SK-N-MC (cell line): ENCODE data around the gene CYP4F22.

ENCODE experiments used
- DNase-seq: peaks from one replicate; pipeline ENCODE4 v3.0.0-alpha.2; 2011; ENCODE audit warnings: low read depth, low spot score
- H3K27ac ChIP-seq: fragments of 200-600 bp; sonication (generic); 2 replicates; pipeline ENCODE4 v1.5.1; 2016; ENCODE audit warnings: mixed run types
- H3K36me3 ChIP-seq: fragments of 200-600 bp; sonication (generic); 2 replicates; pipeline ENCODE4 v1.6.1; 2017; ENCODE audit warnings: antibody characterized with exemption, low read length, mixed read lengths; ENCODE audit not compliant: insufficient read depth
- H3K4me3 ChIP-seq: fragments of 200-600 bp; sonication (generic); 2 replicates; pipeline ENCODE4 v1.5.1; 2016
- H3K9ac ChIP-seq: fragments of 200-600 bp; sonication (generic); 2 replicates; pipeline ENCODE4 v1.8.0; 2017; ENCODE audit warnings: mixed run types, mixed read lengths; ENCODE audit not compliant: insufficient read length
- H3K9me3 ChIP-seq: fragments of 200-600 bp; sonication (generic); 2 replicates; pipeline ENCODE4 v1.6.1; 2017; ENCODE audit warnings: low read depth, mild to moderate bottlenecking, antibody characterized with exemption, low read length, moderate library complexity, mixed read lengths
- EZH2 ChIP-seq: fragments of 200-600 bp; sonication (generic); IDR thresholded peaks from one replicate; pipeline ENCODE4 v1.6.1; 2017; ENCODE audit warnings: antibody characterized with exemption
- FOXP2 ChIP-seq: optimal IDR thresholded peaks from 2 replicates; pipeline ENCODE3; 2011; ENCODE audit warnings: mild to moderate bottlenecking, moderate library complexity; ENCODE audit not compliant: insufficient read depth; ENCODE audit errors: extremely low read length, control extremely low read depth
- POLR2AphosphoS5 ChIP-seq: IDR thresholded peaks from 2 replicates; pipeline ENCODE4 v1.6.1; 2012; ENCODE audit warnings: mild to moderate bottlenecking, low read depth, low read length, borderline replicate concordance

CYP4F22 gene

DNA sequence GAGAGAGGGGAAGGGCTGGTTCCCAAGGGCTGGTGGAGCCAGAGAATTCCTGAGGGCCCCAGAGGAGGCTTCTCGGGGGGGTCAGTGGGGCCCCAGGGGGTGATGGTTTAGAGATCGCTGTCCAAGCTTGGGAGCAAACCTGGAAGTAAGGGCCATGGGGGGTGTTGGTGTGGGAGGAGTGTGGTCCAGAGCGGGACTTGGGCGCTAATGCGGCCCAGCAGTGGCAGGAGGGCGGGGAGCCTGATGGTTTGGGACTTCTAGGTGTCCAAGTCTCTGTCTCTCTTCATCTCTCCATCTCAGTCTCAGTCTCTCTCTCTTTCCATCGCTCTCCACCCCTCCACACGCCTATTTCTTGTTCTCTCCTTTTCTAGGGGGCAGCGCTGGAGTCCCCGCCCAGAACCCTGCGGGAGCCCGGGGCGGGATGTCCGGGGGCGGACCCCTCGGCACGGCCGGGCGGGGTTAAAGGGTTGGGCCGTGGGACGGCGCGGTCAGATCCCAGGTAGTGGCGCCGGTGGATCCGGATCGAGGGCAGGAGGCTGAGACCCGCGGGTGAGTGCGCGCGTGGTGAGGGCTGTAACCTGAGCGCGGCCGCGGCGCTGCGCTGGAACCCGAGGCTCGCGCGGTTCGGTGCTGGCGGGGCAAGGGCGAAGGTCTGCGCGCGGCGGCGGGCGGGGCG, at the start of gene CYP4F22:
Gene CYP4F22 (plus strand): TSS at position 491 of the 676 bp plus-strand sequence. CDS start 16,812 bp downstream, outside the sequence.
- H3K4me3 ChIP-seq = peak within 1 kb of the TSS; percentile 78
- H3K9me3 ChIP-seq = no peaks in the 10 kb centered on the region
- H3K36me3 ChIP-seq = no peaks in the 10 kb centered on the region
- H3K27ac ChIP-seq = no peak within 1 kb of the TSS
- TF ChIP-seq EZH2 (no peak), FOXP2 (no peak), POLR2AphosphoS5 (no peak)
- H3K9ac ChIP-seq = peak within 1 kb of the TSS; percentile 41
- DNase-seq = no peak

- Histone ChIP-seq H3K4me3 (no peak overlapping the region), H3K9me3 (no peaks in the 10 kb centered on the region), H3K36me3 (no peaks in the 10 kb centered on the region), H3K9ac (no peak overlapping the region), H3K27ac (no peak overlapping the region)
- no peak for TF ChIP-seq EZH2
- no peak for TF ChIP-seq FOXP2
- no peak for TF ChIP-seq POLR2AphosphoS5
- DNase-seq = no peak
Measured at GRCh38 chr19:15461694-15462093, 46.6 kb upstream of the CYP4F22 start.

DNA sequence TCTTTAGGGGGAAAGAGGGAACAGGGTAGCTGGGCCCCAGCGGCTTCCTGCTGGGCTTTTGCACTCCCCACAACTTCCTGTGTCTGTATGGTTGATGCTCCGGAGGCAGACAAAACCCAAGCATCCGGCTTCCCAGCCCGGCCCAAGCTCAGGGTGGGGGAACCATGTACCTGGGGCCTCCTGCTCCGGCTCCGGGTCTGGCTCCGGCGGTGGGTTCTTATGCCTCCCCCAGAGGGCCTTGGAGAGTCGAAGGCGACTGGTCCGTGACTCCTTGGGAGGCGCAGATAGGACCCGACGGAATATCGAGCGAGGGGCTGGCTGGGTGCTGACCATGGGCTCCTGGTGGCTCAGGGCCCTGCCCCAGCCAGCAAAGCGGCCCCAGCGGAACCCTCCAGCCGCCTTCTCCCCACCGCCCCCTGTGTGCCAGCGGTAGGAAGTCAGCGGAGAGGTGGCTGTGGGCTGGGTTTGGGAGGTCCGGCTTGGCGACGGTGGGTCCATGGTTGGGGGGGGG, 44.4 kb upstream of the CYP4F22 start:
- H3K27ac ChIP-seq = no peak overlapping the region
- H3K9ac ChIP-seq = no peak overlapping the region
- no peak for DNase-seq
- TF ChIP-seq FOXP2 (no peak), POLR2AphosphoS5 (no peak), EZH2 (no peak)
- H3K4me3 ChIP-seq = no peak overlapping the region
- H3K9me3 ChIP-seq = no peaks in the 10 kb centered on the region
- no peaks in the 10 kb centered on the region for H3K36me3 ChIP-seq

DNA sequence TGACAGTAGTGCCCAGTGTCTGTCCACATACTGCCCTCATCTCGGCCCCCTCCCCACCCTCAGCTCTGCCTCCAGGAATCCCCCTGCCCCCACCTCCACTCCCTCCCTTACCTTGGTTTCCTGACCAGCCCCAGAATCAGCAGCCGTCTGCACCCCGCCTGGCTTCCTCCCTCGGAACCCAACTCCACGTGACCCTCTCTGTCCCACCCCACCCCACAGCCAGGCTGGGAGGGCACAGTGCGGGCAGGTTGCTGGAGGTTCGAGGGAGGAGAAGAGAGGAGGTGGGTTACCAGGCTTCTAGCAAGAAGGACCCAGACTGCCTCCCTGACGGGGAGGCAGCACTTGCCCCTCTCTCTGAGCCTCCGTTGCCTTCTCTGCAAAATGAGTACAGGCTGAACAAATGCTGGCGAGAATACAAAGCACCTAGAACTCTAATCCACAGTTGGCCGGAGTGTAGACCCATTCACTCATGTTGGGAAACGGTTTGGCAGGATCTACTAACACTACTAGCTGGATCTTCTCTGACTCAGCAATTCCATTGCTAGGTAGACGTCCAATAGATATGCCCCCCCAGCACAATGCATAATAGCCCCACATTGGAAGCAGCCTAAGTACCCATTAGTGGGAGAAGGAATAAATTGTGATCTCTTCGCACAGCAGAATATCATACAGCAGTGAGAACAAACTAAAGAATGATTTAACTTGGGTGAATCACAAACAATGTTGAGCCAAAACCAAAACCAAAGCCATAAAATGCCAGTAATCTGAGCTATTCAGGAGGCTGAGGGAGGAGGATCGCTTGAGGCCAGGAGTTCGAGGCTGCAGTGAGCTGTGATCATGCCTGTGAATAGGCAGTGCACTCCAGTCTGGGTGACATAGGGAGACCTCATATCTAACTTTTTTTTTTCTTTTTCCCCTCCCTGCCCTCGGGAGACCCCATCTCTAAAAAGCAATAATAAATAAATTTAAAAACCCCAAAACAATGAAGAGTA, 43.6 kb upstream of the CYP4F22 start, which contains the start of gene RASAL3:
Gene RASAL3 (minus strand): TSS at position 151 of the 992 bp plus-strand sequence. CDS start 186 bp downstream, outside the sequence.
- Histone ChIP-seq H3K9ac (no peak within 1 kb of the TSS), H3K36me3 (no peaks in the 10 kb centered on the region), H3K4me3 (no peak within 1 kb of the TSS), H3K9me3 (no peaks in the 10 kb centered on the region), H3K27ac (no peak within 1 kb of the TSS)
- TF ChIP-seq FOXP2 (no peak), EZH2 (no peak), POLR2AphosphoS5 (no peak)
- no peak for DNase-seq

- no peak overlapping the region for H3K9ac ChIP-seq
- H3K4me3 ChIP-seq = no peak overlapping the region
- TF ChIP-seq FOXP2 = no peak
- TF ChIP-seq EZH2 = no peak
- no peak for TF ChIP-seq POLR2AphosphoS5
- H3K27ac ChIP-seq = no peak overlapping the region
- H3K36me3 ChIP-seq = no peaks in the 10 kb centered on the region
- H3K9me3 ChIP-seq = no peaks in the 10 kb centered on the region
- DNase-seq = no peak
Measured at GRCh38 chr19:15466851-15467733, 41.2 kb upstream of the CYP4F22 start.

DNA sequence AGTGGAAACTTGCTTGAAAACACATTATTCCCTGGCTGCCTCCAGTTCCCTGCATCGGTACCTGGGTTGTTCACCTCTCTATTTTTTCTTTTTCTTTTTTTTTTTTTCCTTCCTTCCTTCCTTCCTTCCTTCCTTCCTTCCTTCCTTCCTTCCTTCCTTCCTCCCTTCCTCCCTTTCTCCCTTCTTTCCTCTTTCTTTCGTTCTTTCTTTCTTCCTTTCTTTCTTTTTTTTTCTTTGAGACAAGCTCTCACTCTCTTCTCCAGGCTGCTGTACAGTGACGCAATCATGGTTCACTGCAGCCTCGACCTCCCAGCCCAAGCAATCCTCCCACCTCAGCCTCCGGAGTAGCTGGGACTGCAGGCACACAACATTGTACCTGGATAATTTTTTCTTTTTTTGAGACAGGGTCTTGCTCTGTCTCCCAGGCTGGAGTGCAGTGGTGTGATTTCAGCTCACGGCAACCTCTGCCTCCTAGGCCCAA, 40.6 kb upstream of the CYP4F22 start:
- TF ChIP-seq POLR2AphosphoS5 = no peak
- no peak for TF ChIP-seq EZH2
- no peak for TF ChIP-seq FOXP2
- no peak overlapping the region for H3K9ac ChIP-seq
- H3K9me3 ChIP-seq = no peaks in the 10 kb centered on the region
- H3K27ac ChIP-seq = no peak overlapping the region
- no peak overlapping the region for H3K4me3 ChIP-seq
- DNase-seq = no peak
- H3K36me3 ChIP-seq = no peaks in the 10 kb centered on the region

GRCh38 chr19:15468675-15469512, 39.4 kb upstream of the CYP4F22 start:
- TF ChIP-seq FOXP2 = no peak
- no peak for TF ChIP-seq EZH2
- no peak for TF ChIP-seq POLR2AphosphoS5
- no peak for DNase-seq
- H3K9me3 ChIP-seq = no peaks in the 10 kb centered on the region
- H3K36me3 ChIP-seq = no peaks in the 10 kb centered on the region
- H3K27ac ChIP-seq = no peak overlapping the region; the same call in 1 of the 2 replicates
- 0 out of 2 replicates have a peak overlapping the region, but pooled peaks have one; percentile 12 for H3K4me3 ChIP-seq
- no peak overlapping the region for H3K9ac ChIP-seq
